ENCODE results near the gene CPEB4. TPM values are rescaled to one million over a fixed set of nuclear protein-coding genes. Genes with fewer than 3 reads are reported as not detected.
A peak's percentile ranks its signal among the peaks of the same experiment; 100 is the strongest.

CPEB4 gene
- total and polyA plus RNA-seq, 2 of the 8 experiments (the other 6 are each of a cell fraction or from before 2014, with no cell fraction given): 8.4 to 13.4 TPM

DNA sequence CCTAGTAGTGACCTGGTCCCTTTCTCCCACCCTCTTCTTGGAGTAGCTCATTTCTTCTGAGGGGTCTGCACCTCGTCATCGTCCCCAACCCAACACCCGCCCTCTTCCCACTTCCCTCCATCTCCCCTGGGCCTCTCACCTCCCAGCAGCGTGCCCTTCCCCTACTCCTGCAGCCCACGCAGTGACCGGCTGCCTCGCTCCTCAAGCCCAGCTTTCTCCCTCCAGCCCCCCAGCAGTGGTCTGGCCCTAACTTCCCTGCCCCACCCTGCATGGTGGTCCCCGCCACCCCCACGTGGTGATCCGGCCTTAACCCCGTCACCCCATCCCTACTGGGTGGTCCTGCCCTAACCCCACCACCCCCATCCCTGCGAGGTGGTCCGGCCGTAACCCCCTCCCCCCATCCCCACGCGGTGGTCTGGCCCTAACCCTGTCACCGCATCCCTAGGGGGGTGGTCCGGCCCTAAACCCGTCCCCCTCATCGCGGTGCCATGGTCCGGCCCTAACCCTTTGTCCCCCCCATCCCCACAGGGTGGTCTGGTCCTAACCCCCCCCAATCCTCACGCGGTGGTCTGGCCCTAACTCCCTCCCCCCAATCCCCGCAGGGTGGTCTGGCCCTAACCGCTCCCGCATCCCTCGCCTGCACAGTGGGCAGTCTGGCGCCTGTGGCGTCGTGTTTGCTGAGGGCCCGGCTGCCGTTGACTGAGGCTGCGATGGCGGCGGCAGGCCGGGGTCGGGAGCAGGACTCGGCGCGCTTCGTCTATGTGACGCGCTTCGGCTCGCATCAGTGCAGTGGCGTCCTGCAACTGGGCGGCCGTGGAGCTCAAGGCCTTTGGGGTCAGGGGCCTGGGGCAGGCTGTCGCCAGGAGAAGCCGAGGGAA lies 100.6 kb downstream of the CPEB4 start, which contains the start of gene C5orf47:
TSS of gene C5orf47 (plus strand) at position 617 of the 878 bp plus-strand sequence. CDS start at position 711, 94 bp downstream.
- FAIRE-seq (no peak), DNase-seq (ENCODE audit: low read depth in 1 of 2, low spot score in 2 of 2) (no peak)
- no peaks in the 10 kb centered on the region for H3K4me1 ChIP-seq (replicated peaks in 1 of 4; ENCODE audit: control insufficient read depth in 3 of 4, insufficient read depth in 4 of 4, low read length in 3 of 4)
- no peak within 1 kb of the TSS for H2AK5ac ChIP-seq (ENCODE audit: low read depth, low read length)
- TF ChIP-seq EP300 (IDR thresholded peaks at IDR 0.05; ENCODE audit: borderline replicate concordance in 1 of 2, low read depth in 2 of 2, low read length in 2 of 2) (peak in 1 of 2 experiments; percentile 47; a peak in 1 of 3 replicates), CHD1 (IDR thresholded peaks at IDR 0.05; ENCODE audit: low read depth, low read length) (no peak), RFX5 (IDR thresholded peaks at IDR 0.05; ENCODE audit: borderline replicate concordance, low read depth, low read length) (no peak), JUND (IDR thresholded peaks at IDR 0.05; ENCODE audit: low read length) (0 out of 2 replicates have a peak, but pooled peaks have one; percentile 31)
- no peak within 1 kb of the TSS for H3K56ac ChIP-seq (replicated peaks; ENCODE audit: insufficient read length, low read depth, low read length)
- H3K4ac ChIP-seq (replicated peaks; ENCODE audit: insufficient read length, low read depth, low read length): no peak within 1 kb of the TSS
- no peaks in the 10 kb centered on the region for H3K79me1 ChIP-seq (ENCODE audit: low read depth, low read length)
- ChIA-PET CTCF (ENCODE audit: partially characterized antibody) (interaction anchor here (0.6 to 1.5 kb wide), 5 partner anchors 16 to 329 kb away, joined by 3 to 6 read pairs (median 4); no protein-coding TSS in a partner anchor), POLR2A (ENCODE audit: partially characterized antibody) (interaction anchor here (1.3 to 1.6 kb wide), 2 partner anchors 14 to 25 kb away, joined by 4 read pairs; no protein-coding TSS in a partner anchor)
- no peaks in the 10 kb centered on the region for H4K20me1 ChIP-seq (replicated peaks in 1 of 2; ENCODE audit: control insufficient read depth in 1 of 2, insufficient read depth in 2 of 2, low read length in 2 of 2)
- H4K5ac ChIP-seq (ENCODE audit: insufficient read length, low read depth, low read length): no peak within 1 kb of the TSS
- no peak within 1 kb of the TSS for H3K23ac ChIP-seq (ENCODE audit: insufficient read length)
- H3K27me3 ChIP-seq (replicated peaks in 1 of 4; ENCODE audit: control insufficient read depth in 3 of 4, extremely low read depth in 1 of 4, insufficient read depth in 3 of 4, low read length in 3 of 4): no peaks in the 10 kb centered on the region
- H2BK12ac ChIP-seq (ENCODE audit: low read depth, low read length): 0 out of 2 replicates have a peak within 1 kb of the TSS, but pooled peaks have one; percentile 39
- H3K14ac ChIP-seq (ENCODE audit: insufficient read length): no peak within 1 kb of the TSS
- H2AFZ ChIP-seq (ENCODE audit: low read length): no peak within 1 kb of the TSS
- no peak within 1 kb of the TSS for H2BK15ac ChIP-seq (ENCODE audit: low read length)
- H3K4me2 ChIP-seq (ENCODE audit: insufficient read depth in 1 of 2, low read depth in 2 of 2, low read length in 2 of 2): no peak within 1 kb of the TSS
- H3K36me3 ChIP-seq (ENCODE audit: control insufficient read depth in 2 of 4, insufficient read depth in 4 of 4, low read length in 3 of 4): no peaks in the 10 kb centered on the region
- no peak within 1 kb of the TSS for H3K4me3 ChIP-seq (ENCODE audit: extremely low read depth in 1 of 4, insufficient read depth in 2 of 4, low read depth in 3 of 4, low read length in 4 of 4)
- H3K9me3 ChIP-seq (ENCODE audit: insufficient read depth in 2 of 2, low read depth in 1 of 2, low read length in 1 of 2): peaks cover 0 to 3% of the 10 kb centered on the region in 2 experiments; a peak in 1 of 4 replicates
- H4K91ac ChIP-seq (replicated peaks; ENCODE audit: insufficient read length, low read length): no peak within 1 kb of the TSS
- no peak within 1 kb of the TSS for H3K18ac ChIP-seq (ENCODE audit: extremely low read depth, low read length)
- H2BK120ac ChIP-seq (replicated peaks; ENCODE audit: low read depth, low read length): no peak within 1 kb of the TSS
- no peak within 1 kb of the TSS for H2BK5ac ChIP-seq (ENCODE audit: low read depth, low read length)
- H4K8ac ChIP-seq (ENCODE audit: extremely low read depth, insufficient read depth, low read length): peak within 1 kb of the TSS; percentile 25; the same call in 1 of the 2 replicates
- WGBS, 2 experiments (ENCODE audit: extremely low coverage in 1 of 2, insufficient coverage in 1 of 2, insufficient read length in 1 of 2, insufficient replicate concordance in 2 of 2, low coverage in 1 of 2, low lambda C conversion rate in 2 of 2, missing lambda C conversion rate in 1 of 2): 91% methylated on average over 20 of the region's 51 CpGs; no CpG with 5 or more reads in 1 of the 2 experiments
- no peak within 1 kb of the TSS for H3K27ac ChIP-seq (ENCODE audit: low read depth, low read length)
- H2BK20ac ChIP-seq (ENCODE audit: low read length): no peak within 1 kb of the TSS; the same call in 1 of the 2 replicates
- no peak within 1 kb of the TSS for H3K9ac ChIP-seq (replicated peaks in 1 of 4; ENCODE audit: extremely low read depth in 1 of 4, low read depth in 3 of 4, low read length in 3 of 4)
- no peaks in the 10 kb centered on the region; the same call in 1 of the 2 replicates for H3K23me2 ChIP-seq (ENCODE audit: low read depth, low read length)
- no peaks in the 10 kb centered on the region for H3K79me2 ChIP-seq (ENCODE audit: control insufficient read depth in 1 of 2, insufficient read depth in 2 of 2, low read length in 2 of 2)

All from H1 (cell line).